Globus pallidus (tissue), 1 donor: ENCODE measurements around the gene RGS7.
"Not testable (repeated sequence)": the region's sequence is repeated elsewhere in the genome, so short reads cannot be mapped to it uniquely, and the experiment has no call there.

ENCODE experiments used
- DNase-seq: peaks from one replicate; pipeline ENCODE4 v3.0.0-alpha.2; 2015; ENCODE audit warnings: low spot score

The RGS7 gene

GRCh38 chr1:240909701-240910457, 447.1 kb downstream of the RGS7 start:
- DNase-seq = no peak

DNA sequence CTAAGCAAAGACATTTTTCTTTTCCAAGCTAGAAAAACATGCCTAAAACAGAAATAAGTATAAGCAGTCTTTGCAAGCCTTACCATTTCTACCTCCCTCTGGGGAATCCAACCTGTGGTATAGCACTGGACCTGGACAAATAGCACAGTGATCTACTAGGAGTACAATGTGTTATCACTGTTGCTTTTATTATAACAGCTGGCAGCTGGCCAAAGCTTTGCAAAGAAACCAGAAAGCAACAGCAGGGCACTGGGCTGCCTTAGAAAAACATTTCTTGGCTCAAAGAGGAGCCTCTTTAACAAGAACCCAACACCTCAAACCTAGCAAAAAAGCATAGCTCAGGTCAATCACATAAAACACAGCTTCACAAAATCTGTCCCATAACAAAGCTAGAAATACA, 450.5 kb downstream of the RGS7 start:
- DNase-seq = no peak

- DNase-seq = no peak
Measured at GRCh38 chr1:240905225-240905765, 451.7 kb downstream of the RGS7 start.

DNA sequence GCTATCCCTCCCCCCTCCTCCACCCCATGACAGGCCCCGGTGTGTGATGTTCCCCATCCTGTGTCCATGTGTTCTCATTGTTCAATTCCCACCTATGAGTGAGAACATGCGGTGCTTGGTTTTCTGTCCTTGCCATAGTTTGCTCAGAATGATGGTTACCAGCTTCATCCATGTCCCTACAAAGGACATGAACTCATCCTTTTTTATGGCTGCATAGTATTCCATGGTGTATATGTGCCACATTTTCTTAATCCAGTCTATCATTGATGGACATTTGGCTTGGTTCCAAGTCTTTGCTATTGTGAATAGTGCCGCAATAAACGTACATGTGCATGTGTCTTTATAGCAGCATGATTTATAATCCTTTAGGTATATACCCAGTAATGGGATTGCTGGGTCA, 461.6 kb downstream of the RGS7 start:
- DNase-seq = not testable (repeated sequence)

- DNase-seq = no peak
Measured at GRCh38 chr1:240888787-240889048, 468.3 kb downstream of the RGS7 start.

DNA sequence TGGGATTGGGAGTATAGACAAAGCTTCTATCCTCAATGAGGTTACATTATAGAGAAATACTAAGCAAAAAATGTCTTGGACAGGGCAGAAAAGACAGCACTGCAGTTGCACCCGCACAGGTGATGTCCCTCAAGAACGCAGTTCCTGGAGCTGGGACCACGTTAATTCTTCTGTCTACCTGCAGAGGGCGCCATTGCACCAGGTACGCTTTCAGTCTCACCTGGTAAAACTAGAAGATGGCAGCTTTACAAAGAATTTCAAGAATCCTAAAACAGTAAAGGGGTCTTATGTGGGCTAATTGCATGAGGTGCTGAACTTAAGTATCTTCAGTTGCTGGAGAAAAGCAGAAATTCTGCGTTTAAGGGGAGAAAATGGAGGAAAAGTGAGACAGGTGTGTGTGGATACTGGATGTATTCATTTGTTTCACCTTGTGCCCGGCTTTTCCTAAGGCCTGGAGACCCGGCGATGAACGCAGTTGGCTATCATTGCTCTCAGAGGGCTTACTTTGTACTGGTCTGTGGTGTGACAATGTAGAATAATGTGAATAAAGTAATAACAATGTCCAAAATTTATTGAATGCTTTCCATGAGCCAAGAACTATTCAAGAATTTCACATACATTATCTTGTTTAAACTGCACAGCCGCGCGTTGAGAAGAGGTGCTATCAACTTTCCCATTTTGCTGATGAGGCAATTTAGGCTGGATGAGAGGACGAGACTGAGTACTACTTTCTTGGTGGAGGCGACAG, 468.8 kb downstream of the RGS7 start:
- DNase-seq = no peak

GRCh38 chr1:240883490-240883889, 473.5 kb downstream of the RGS7 start:
- no peak for DNase-seq

DNA sequence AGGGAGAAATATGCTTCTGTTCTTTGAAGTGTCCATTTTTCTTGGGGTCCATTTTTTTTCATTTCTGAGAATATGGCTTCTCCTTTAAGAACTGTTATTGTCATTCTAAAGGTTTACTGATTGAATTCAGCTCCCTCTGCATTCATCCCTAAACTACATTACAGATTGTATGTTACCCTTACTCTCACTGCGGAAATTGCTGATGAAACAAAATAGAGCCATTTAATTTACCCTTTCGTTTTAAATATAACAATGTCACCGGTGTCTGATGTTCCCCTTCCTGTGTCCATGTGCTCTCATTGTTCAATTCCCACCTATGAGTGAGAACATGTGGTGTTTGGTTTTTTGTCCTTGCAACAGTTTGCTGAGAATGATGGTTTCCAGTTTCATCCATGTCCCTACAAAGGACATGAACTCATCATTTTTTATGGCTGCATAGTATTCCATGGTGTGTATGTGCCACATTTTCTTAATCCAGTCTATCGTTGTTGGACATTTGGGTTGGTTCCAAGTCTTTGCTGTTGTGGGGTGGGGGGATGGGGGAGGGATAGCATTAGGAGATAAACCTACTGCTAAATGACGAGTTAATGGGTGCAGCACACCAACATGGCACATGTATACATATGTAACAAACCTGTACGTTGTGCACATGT, 474.2 kb downstream of the RGS7 start:
- not testable (repeated sequence) for DNase-seq

- DNase-seq = no peak
Measured at GRCh38 chr1:240878631-240879030, 478.4 kb downstream of the RGS7 start.

GRCh38 chr1:240877605-240878004, 479.4 kb downstream of the RGS7 start:
- no peak for DNase-seq

DNA sequence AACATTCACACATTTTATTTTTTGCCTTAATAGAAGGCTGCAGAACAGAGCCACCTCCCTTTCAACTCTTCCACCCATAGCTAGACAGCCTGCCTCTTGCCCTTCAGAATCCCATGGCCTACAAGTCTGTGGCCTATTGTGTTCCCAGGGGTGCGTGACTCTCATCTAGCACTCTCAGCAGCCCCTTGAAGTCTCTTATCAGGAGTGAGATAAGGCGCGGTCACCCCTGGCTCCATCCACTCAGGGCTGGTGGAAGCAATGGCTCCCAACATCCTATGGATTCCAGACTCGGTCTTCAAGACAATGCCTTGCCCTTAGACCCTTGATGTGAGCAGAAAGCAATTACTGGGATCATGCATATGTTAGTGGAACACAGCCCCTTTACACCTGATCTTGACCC, 480.9 kb downstream of the RGS7 start:
- DNase-seq = no peak

DNA sequence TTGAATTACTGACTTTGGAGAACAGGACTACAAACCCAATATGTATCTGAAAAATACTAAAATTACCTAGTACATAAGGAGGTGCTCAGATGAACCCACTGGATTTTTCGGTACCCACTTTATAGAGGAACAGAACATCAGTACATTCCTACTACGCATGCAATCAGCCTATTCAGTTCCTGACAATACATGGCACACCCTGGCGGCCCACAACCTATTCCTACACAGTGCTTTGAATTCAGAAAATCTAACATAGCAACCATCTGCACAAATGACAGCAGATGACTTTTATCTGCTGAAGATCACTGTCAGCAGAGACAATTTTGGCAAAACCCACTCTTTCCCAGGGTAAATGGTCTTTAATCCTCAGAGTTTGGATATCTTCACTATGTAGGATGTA, 487.9 kb downstream of the RGS7 start:
- no peak for DNase-seq

DNA sequence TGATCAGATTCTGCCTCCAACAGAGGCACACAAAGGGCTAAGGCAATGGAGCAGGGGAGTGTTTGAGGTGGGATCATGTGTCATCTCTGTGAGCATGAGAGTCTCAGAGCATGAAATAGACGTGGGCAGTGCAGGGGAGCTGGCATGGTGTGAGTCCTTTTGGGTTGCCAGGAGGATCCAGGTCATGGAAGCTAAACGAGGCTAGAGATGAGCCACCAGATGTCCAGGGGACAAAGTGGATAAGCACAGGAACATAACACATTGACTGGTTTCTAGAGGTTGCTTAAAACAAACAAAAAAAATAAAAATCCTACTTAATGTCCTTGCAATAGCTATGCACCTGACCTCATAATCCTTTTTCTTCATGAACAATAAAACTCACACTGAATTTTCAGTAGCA, 490.3 kb downstream of the RGS7 start:
- DNase-seq = no peak

GRCh38 chr1:240860023-240860422, 497.0 kb downstream of the RGS7 start:
- no peak for DNase-seq

DNA sequence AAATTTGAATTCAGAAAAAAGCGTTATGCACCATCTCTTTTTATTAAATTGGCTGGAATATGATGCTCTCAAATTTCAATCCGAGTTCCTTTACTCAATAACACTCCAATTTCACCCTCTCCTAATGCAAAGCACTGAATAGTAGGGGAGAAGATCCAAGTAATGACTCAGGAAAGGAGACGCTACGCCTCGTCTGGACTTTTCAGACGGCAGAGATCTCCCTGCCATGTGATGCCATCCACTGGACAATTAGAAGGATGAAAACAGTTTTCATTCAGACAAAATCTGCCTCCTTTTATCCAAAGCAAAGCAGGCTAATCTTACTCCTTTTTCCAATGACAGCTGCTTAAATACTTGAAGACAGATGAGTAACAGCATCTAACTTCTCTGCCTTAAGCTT, 502.6 kb downstream of the RGS7 start:
- no peak for DNase-seq

- no peak for DNase-seq
Measured at GRCh38 chr1:240847325-240847724, 509.7 kb downstream of the RGS7 start.

- DNase-seq = no peak
Measured at GRCh38 chr1:240844486-240844885, 512.5 kb downstream of the RGS7 start.

DNA sequence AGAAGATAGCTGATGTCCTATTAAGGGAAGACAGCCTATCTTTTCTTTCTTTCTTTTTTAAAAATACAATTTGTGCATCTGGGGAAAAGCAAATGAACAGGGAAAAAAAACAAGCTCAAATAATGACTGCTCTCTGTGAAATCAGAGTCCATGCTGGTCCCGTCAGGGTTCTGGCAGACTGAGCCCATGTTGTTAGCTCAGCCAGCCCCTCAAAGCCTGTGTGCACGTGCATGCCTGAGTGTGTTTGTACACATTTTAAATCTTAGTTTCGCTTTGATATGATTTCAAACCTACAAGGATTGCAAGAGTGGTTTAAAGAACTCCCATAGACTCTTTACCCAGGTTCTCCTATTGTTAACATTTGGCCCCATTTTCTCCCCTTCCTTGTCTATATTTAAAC, 513.2 kb downstream of the RGS7 start:
- no peak for DNase-seq

- DNase-seq = no peak
Measured at GRCh38 chr1:240836271-240836670, 520.7 kb downstream of the RGS7 start.

DNA sequence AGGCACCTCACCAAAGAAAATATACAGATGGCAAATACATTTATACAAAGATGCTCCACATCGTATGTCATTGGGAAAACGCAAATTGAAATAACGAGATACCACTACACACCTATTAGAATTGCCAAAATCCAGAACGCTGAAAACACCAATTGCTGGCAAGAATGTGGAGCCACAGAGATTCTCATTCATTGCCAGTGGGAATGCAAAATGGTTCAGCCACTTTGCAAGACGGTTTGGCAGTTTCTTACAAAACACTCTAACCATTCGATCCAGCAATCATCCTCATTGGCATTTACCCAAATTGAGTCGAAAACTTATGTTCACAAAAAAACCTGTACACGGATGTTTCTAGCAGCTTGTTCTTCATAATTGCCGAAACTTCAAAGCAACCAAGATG, 521.7 kb downstream of the RGS7 start:
- no peak for DNase-seq

GRCh38 chr1:240833075-240833474, 523.9 kb downstream of the RGS7 start:
- no peak for DNase-seq

- no peak for DNase-seq
Measured at GRCh38 chr1:240831922-240832321, 525.1 kb downstream of the RGS7 start.

DNA sequence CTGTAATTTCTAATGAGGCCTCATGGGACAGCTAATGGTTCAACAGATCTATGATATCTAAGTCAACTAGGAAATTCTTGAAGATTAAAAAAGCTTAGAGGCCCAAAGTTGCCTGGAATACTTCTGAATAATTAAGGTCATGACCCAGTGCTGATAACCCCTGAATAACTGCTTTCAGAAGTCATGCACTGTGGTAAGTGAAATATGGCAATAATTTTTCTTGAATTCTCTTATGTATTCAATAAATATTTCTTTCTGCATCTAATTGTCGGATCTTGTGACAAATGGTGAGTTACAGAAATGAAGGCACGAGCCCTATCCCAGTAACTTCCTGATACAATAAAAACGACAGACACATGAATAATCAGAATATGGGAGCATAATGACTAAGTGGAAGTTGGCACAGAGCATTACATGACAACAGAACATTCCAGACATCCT, 525.8 kb downstream of the RGS7 start:
- DNase-seq = no peak
